Right hindlimb (tissue), 1 donor: ENCODE measurements around the gene NEK6.

Experiments used
- DNase-seq: peaks from one replicate; pipeline ENCODE4 v3.0.0-alpha.2; 2018

NEK6 gene

DNA sequence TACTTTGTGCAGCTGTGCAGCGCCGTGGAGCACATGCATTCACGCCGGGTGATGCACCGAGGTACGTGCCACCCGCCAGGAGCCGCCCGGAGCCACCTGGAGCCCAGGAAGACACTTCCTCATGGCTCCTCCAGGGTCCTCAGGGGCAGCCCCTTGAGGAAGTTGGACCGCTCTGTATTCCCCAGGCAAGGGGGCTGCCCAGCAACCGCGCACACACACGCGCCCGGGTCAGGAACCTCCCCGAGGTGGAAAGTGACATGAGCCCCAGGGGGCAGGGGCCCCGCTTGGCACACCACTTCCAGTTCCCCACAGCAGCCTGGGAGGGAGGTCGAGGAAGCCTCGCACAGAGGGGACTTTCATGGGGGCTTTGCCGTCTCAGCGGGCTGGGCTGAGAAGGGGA, 68.6 kb downstream of the NEK6 start:
- DNase-seq, result no peak

- no peak for DNase-seq
These were observed 69.7 kb downstream of the NEK6 start for GRCh38 chr9:124327491-124327890.

GRCh38 chr9:124328285-124328684, 70.5 kb downstream of the NEK6 start:
- DNase-seq, result no peak

GRCh38 chr9:124329206-124329792, 71.5 kb downstream of the NEK6 start:
- DNase-seq, result no peak

DNA sequence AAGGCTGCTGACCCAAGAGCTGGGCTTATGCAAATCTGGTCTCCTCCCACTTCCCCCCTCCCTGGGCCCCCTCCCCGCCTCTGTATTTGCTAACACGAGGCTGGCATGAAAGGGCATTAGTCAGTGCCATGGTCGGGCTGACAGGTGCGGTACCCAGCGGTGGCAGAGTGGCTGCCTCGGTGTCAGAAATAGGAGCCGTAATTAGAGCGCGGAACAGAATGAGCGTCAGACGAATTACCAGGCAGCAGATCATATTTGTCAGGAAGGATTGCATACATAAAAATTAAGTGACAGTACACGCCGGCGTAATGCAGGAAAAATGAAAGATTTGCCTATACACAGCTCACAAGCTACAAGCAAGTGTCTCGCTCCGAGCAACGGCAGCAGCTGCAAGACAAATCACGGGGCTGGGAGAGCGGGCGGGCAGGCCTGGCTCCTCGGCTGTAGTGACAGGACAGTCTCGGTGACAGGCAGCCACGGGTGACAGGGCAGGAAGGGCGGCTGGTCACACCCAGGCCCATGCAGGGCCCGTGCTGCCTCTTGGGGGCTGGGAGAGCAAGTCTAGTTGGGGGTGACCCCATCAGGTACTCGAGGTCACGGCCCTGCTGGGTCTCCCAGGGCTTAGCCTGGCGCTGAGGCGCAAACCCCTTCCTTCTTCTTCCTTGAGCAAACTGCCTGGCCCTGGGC, 72.4 kb downstream of the NEK6 start:
- DNase-seq, result peak; percentile 73

- DNase-seq, result no peak
These were observed 73.8 kb downstream of the NEK6 start for GRCh38 chr9:124331580-124331979.

DNA sequence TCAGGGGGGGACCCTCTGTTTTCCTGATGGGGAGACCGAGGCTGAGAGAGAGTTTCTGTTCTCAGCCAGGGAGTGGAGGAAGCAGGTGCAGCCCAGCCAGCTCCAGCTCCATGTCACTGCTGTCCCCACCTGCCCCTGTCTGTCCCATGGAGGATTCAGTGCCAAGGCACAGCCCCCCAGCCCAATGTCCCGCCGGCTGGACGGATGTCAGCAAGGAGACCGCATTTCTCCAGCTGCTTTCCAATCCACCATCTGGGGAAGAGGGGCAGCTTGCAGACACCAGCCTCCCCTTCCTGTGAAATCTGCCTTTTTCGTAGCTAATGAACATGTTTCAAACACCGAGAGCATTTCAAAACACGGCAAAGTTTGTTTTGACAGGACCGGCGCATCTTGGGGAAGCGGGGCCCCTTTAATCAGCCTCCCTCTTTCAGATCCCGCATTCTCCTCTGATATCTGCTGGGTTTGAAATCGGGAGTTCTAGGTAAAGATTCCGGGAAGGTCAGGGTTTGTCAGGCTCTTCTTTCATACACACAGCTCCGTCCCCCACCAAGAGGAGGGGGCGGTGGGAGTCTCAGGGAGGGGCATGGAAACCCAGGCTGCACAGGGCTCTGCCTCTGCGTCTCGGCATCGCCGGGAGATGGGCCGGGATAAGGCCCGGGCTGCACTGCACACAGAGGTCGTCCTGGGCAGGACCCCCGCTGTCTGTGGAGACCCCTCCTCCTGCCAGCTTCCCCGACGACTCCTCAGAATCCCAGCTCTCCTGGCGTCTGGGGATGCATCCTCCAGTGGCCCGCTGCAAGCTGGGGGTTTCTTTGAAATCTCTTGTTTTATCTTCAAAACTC, 74.8 kb downstream of the NEK6 start:
- DNase-seq, result peak; percentile 90

GRCh38 chr9:124333203-124333579, 75.4 kb downstream of the NEK6 start:
- DNase-seq, result no peak

GRCh38 chr9:124334568-124335319, 77.0 kb downstream of the NEK6 start:
- no peak for DNase-seq

GRCh38 chr9:124335320-124335707, 77.6 kb downstream of the NEK6 start:
- DNase-seq, result no peak

- DNase-seq, result no peak
These were observed 79.8 kb downstream of the NEK6 start for GRCh38 chr9:124337562-124337961.

DNA sequence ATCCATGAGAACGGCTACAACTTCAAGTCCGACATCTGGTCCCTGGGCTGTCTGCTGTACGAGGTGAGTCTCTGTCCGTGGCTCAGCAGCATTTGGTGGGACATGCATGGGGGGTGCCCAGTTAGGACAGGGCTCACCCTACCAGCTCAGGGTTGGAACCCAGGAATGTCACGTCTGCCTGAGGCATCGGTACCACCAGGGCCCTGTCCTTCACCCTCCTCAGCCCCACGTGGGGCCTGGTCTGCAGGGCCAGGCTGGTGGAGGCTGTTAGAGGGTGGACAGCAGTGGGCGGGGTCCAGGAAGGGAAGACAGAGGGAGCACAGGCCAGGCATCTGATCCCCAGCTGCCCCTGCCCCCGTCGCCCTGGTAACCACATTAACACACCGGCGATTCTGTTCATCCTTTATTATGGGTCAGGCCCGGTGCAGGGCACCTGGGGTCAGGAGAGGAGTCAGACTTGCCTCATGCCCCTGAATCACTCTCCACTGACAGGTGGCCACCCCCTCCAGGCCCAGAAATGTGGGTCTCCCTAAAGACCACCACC, 81.9 kb downstream of the NEK6 start:
- no peak for DNase-seq

DNA sequence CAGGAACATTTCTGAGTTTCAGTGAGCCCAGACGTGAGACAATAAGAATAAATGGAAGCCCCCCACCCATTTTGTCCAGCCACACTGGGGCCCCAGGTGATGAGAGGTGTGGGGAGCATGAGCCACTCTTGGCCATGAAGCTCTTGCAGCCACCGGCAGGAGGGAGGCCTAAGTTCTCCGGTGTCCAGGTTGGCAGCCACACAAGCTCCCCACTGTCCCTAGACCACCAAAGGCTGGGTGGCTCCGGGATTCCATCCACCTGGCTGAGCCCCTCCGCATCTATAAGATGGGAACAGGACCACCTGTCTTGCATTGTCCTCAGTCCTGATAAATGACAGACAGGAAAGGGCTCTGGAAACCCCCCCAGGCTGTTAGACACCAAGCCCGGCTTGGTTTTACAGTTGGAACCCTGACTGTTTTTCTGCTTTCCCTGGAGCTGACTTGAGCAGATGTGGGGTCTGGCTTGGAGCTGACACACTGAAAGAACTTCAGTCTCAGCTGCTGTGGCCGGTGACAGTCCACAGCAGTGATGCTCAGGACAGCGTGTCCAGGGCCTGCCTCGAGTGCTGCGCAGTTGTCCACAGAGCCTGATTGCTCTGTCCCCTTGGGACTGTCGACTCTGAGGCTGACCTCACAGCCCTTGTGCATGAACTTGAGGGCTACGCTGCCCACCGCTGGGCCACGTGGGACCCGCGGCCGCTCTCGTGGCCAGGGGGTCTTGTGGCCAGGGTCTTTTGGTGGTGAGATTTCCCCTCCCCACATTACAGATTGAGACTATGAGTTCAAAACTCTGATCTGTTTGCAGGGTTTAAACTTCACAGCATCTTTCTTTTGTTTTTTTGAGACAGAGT, 82.7 kb downstream of the NEK6 start:
- DNase-seq, result no peak

GRCh38 chr9:124341455-124342170, 83.9 kb downstream of the NEK6 start:
- DNase-seq, result no peak

- DNase-seq, result no peak
These were observed 84.6 kb downstream of the NEK6 start for GRCh38 chr9:124342402-124342775.

GRCh38 chr9:124342776-124343485, 85.2 kb downstream of the NEK6 start:
- peak; percentile 89 for DNase-seq

GRCh38 chr9:124343533-124344290, 86.0 kb downstream of the NEK6 start:
- no peak for DNase-seq

DNA sequence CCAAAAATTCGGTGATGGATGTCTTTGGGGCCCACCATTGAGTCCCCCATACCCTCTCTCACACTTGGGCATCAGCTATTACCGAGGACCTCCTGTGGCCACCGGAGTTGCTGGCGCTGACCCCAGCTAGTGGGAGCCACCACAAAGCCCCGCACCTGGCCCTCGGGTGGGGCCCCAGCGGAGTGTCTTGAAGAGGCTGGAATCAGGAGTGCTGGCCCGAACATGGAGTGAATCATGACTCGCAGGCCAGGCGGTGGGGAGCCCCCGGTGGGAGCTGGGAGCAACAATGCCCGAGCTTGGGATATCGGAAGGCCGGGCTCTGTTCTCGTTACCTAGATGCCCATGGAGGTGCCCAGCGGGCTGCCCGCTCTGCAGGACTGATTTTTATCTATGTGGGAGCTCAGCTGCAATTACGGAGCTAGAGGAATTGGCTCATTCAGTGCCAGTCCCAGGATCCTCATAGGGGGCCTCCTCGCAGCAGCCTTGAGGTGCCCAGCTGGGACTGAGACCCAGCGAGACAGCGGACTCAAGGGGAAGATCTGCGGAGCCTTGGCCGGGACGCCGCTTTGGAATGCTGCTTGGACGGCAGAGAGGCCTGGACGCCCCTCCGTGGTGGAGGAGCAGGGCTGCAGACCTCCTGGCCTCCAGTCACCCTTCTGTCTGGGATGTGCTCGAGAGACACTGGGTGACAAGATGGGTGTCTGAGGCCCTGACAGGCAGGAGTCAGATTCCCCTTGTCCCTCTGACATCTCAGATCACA, 86.7 kb downstream of the NEK6 start:
- DNase-seq, result no peak

DNA sequence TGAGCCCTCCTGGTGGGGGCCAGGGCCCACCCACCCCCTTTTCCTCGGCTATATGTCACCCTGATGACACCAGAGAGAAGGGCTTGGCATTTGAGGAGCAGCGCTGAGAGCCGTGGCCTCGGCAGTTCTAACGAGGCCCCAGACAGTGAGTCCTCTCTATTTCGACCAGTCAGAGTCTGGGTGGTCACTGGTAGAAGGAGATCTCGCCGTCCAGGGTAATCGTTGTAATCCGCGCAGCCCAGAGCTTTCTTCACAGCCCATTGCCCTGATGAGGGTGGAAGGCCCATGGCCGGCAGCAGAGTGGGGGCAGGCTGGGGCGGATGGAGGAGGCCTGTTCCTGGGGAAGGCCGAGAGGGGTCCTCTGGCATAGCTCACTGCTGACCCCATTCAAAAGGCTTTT, 87.3 kb downstream of the NEK6 start:
- DNase-seq, result no peak
